Stimulated activated CD4-positive, alpha-beta T cell treated with anti-CD3 and anti-CD28 coated beads, Interleukin-4, amount 100 ng/mL, for 24 hours (primary cell): ENCODE data around the gene EID2B.

Experiments
- DNase-seq: peaks from one replicate; pipeline ENCODE4 v3.0.0-alpha.2; 2020

Gene EID2B

GRCh38 chr19:39497996-39498797 lies 34.5 kb downstream of the EID2B start:
- no peak for DNase-seq

GRCh38 chr19:39497701-39497995 lies 35.0 kb downstream of the EID2B start:
- no peak for DNase-seq

GRCh38 chr19:39496063-39496462 lies 36.6 kb downstream of the EID2B start:
- no peak for DNase-seq

- DNase-seq, result no peak
Observed at GRCh38 chr19:39494661-39495060, 38.0 kb downstream of the EID2B start.

- DNase-seq, result no peak
Observed at GRCh38 chr19:39492788-39493187, 39.9 kb downstream of the EID2B start.

- no peak for DNase-seq
Observed at GRCh38 chr19:39492225-39492624, 40.4 kb downstream of the EID2B start.

GRCh38 chr19:39489756-39490155 lies 42.9 kb downstream of the EID2B start:
- DNase-seq, result no peak

- no peak for DNase-seq
Observed at GRCh38 chr19:39483141-39483540, 49.5 kb downstream of the EID2B start.

GRCh38 chr19:39481676-39482075 lies 51.0 kb downstream of the EID2B start:
- DNase-seq, result no peak

GRCh38 chr19:39481229-39481545 lies 51.5 kb downstream of the EID2B start:
- no peak for DNase-seq
